ENCODE results near the gene PRSS58. TPM values are rescaled to one million over a fixed set of nuclear protein-coding genes. Genes with fewer than 3 reads are reported as not detected.

The PRSS58 gene
- total and polyA plus RNA-seq, 2 of the 8 experiments (the other 6 are each of a cell fraction or from before 2014, with no cell fraction given): not detected

DNA sequence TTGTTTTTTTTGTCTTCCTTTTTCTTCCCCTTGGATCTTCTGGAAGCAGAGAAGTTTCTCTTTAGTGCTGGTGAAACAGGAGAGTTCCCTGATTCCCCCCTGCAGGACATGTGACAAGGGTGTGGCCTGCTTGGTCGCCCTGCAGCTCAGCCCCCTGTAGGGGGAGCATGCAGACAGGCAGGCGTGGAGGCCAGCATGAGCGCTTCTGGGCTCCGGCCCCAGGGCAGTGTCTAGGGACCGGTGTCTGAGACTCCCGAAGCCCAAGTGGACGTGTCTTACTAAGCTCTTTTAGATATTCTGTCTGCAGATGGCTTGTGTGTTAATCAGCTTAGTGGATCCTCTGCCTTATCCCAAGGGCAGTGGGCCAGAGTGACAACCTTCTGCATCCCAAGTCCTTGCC, 26.1 kb downstream of the PRSS58 start (continued):
- TF ChIP-seq, protein P1, sequence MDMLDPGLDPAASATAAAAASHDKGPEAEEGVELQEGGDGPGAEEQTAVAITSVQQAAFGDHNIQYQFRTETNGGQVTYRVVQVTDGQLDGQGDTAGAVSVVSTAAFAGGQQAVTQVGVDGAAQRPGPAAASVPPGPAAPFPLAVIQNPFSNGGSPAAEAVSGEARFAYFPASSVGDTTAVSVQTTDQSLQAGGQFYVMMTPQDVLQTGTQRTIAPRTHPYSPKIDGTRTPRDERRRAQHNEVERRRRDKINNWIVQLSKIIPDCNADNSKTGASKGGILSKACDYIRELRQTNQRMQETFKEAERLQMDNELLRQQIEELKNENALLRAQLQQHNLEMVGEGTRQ (IDR thresholded peaks at IDR 0.05; ENCODE audit: low read length): peak; percentile 33; the same call in 1 of the 2 replicates
- peak; percentile 30; the same call in 1 of the 2 replicates for TF ChIP-seq CREB1 (IDR thresholded peaks at IDR 0.05)
